Central memory CD8-positive, alpha-beta T cell (primary cell): ENCODE data around the gene NRSN2.
"Not testable (repeated sequence)": the region's sequence is repeated elsewhere in the genome, so short reads cannot be mapped to it uniquely, and the experiment has no call there.

ENCODE experiments used
- ATAC-seq: fragments of 150-1000 bp; cut with Tn5 transposase; replicated peaks from 2 replicates; pipeline ENCODE4 v1.10.0; 2022; ENCODE audit warnings: mild to moderate bottlenecking, moderate FRiP score, moderate number of reproducible peaks; ENCODE audit not compliant: poor library complexity, severe bottlenecking; ENCODE audit errors: extremely low read depth
- DNase-seq, 2 donors: peaks; one replicate each; pipeline ENCODE4 v3.0.0; 2021; ENCODE audit warnings: low spot score in 2 of 2
- H3K27ac Mint-ChIP-seq: one replicate; pipeline ENCODE4 v1.8.0; 2022; ENCODE audit warnings: low read depth, mild to moderate bottlenecking, moderate library complexity, mixed read lengths
- H3K27me3 Mint-ChIP-seq: one replicate; pipeline ENCODE4 v1.8.0; 2022; ENCODE audit warnings: mixed read lengths
- H3K36me3 Mint-ChIP-seq: one replicate; pipeline ENCODE4 v1.8.0; 2022; ENCODE audit warnings: mild to moderate bottlenecking, moderate library complexity, mixed read lengths; ENCODE audit not compliant: insufficient read depth
- H3K4me1 Mint-ChIP-seq: one replicate; pipeline ENCODE4 v1.8.0; 2022; ENCODE audit warnings: mixed read lengths
- H3K4me3 Mint-ChIP-seq: one replicate; pipeline ENCODE4 v1.8.0; 2022; ENCODE audit warnings: mild to moderate bottlenecking, moderate library complexity, mixed read lengths
- H3K9me3 Mint-ChIP-seq: one replicate; pipeline ENCODE4 v1.8.0; 2022; ENCODE audit warnings: mixed read lengths

The NRSN2 gene

DNA sequence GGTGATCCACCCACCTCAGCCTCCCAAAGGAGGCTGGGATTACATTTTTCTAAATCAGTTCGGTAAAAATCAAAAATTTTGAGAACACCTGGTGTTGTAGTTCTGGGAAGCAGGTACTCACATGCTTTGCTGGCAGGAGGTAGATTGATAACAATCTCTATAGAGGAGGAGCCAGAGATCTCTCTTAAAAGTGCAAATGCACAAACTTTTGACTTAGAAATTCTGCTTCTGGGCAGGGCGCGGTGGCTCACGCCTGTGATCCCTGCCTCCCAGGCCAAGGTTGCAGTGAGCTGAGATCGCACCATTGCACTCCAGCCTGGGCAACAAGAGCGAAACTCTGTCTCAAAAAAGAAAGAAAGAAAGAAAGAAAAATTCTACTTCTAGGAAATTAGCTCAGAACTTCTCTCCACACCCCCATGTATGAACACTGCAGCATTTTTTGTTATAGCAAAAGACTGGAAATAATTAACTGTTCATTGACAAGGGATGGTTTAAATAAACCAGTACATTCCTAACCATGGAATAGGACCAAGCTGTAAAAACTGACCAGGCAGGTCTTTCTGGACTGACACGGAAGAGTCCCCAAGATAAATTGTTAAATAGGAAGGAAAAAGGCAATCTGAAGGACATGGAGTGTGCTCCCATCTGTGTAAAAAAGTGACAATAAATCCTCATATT lies 19.3 kb downstream of the NRSN2 start:
- Mint-ChIP-seq H3K36me3 (no peaks in the 10 kb centered on the region), H3K4me1 (no peaks in the 10 kb centered on the region)

DNA sequence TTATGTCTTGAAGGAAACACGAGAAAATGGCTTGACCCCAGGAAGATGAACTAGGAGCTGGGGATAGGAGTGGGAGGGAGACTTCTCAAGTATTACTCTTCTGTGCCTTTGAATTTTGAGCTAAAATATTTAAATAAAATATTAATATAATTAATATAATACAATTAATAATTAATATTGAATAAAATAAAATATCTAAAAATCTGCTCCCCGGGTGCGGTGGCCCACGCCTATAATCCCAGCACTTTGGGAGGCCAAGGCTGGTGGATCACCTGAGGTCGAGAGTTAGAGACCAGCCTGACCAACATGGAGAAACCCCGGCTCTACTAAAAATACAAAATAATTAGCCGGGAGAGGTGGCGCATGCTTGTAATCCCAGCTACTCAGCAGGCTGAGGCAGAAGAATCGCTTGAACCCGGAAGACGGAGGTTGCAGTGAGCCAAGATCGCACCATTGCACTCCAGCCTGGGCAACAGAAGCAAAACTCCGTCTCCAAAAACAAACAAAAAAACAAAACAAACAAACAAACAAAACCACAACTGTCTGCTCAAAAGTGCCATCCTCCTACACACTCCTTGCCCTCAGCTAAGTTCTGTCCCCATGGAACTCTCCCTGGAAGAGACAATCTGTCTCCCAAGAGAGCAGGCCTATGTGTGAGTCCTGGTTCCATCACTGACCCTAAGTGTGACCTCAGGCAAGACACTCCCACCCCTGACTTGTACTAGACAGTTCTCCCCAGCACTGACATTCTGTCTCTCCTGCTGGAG lies 20.0 kb downstream of the NRSN2 start:
- Mint-ChIP-seq H3K9me3 (no peaks in the 10 kb centered on the region), H3K27ac (no peak overlapping the region), H3K4me3 (no peak overlapping the region), H3K36me3 (no peaks in the 10 kb centered on the region), H3K4me1 (no peaks in the 10 kb centered on the region), H3K27me3 (peaks cover 9% of the 10 kb centered on the region)
- DNase-seq (no peak), ATAC-seq (no peak)

More for the DNA sequence above, 19.3 kb downstream of the NRSN2 start:
- Mint-ChIP-seq H3K4me3 (no peak overlapping the region), H3K27ac (no peak overlapping the region), H3K9me3 (no peaks in the 10 kb centered on the region), H3K27me3 (peaks cover 9% of the 10 kb centered on the region)
- DNase-seq (no peak), ATAC-seq (no peak)

DNA sequence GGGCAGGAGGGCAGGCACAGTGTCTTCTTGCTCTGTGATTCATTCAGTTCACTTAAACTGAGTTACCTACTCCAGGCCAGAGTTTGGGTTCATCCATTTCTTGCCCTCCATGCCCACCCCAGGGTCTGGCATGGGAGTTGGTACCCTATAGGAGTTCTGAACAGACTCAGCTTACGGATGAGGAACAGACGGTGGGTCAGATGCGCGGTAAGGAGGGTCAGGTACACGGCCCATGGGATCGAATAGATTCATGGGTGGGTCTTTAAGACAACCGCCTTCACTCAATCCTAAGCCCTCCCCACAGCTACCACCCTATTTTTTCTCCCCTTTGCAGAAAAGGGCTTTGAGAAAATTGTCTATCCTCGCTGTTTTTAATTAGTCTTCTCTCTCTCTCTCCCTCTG lies 20.6 kb downstream of the NRSN2 start:
- no peak for DNase-seq
- no peaks in the 10 kb centered on the region for H3K4me1 Mint-ChIP-seq
- H3K27me3 Mint-ChIP-seq, result peaks cover 9% of the 10 kb centered on the region
- no peaks in the 10 kb centered on the region for H3K36me3 Mint-ChIP-seq
- no peak overlapping the region for H3K27ac Mint-ChIP-seq
- ATAC-seq, result no peak
- H3K4me3 Mint-ChIP-seq, result no peak overlapping the region
- no peaks in the 10 kb centered on the region for H3K9me3 Mint-ChIP-seq

- peaks cover 9% of the 10 kb centered on the region for H3K27me3 Mint-ChIP-seq
- DNase-seq, result no peak
- no peaks in the 10 kb centered on the region for H3K4me1 Mint-ChIP-seq
- H3K9me3 Mint-ChIP-seq, result no peaks in the 10 kb centered on the region
- no peak for ATAC-seq
- H3K4me3 Mint-ChIP-seq, result no peak overlapping the region
- H3K27ac Mint-ChIP-seq, result no peak overlapping the region
- no peaks in the 10 kb centered on the region for H3K36me3 Mint-ChIP-seq
Measured at GRCh38 chr20:368915-369314, 22.0 kb downstream of the NRSN2 start.

GRCh38 chr20:370151-370600 lies 23.3 kb downstream of the NRSN2 start:
- no peaks in the 10 kb centered on the region for H3K9me3 Mint-ChIP-seq
- DNase-seq (no peak), ATAC-seq (no peak)
- H3K27ac Mint-ChIP-seq, result no peak overlapping the region
- H3K36me3 Mint-ChIP-seq, result no peaks in the 10 kb centered on the region
- no peak overlapping the region for H3K4me3 Mint-ChIP-seq
- no peaks in the 10 kb centered on the region for H3K4me1 Mint-ChIP-seq
- H3K27me3 Mint-ChIP-seq, result peaks cover 9% of the 10 kb centered on the region

DNA sequence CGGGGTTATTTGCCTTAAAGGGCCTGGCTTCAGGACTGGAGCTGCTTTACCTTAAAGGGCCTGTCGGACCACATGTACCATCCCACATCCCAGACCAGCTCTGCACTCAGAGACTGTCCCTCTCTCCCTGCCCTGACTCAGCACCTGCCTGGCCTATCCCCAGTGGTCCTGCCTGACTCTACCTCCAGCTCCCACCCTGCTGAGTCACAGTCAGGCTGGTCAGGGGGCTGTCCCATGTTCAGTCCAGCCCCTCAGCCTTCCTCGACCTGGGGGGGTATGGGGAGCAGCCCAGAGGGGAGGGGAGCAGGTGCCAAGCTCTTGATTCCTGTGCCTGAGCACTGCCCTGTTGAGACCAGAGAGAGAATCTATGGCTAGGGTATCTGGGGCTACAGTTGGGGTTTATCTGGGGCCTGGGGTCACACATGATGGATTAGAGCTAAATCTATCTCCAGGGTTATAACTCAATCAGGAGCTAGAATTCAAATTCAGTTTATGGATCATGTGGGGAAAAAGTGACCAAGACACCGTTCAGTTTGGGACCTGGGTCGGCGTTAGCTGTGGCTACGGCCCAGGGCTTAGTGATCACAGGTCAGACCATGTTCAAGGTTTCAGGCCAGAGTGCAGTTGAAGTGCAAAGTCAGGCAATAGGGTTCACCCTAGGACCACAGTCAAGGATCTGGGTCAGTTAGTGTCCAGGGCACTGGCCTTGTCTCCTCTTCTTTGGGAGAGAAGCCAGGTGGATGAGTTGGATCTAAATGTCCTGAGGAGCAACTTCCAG lies 24.3 kb downstream of the NRSN2 start:
- no peaks in the 10 kb centered on the region for H3K36me3 Mint-ChIP-seq
- ATAC-seq (no peak), DNase-seq (no peak)
- no peak overlapping the region for H3K4me3 Mint-ChIP-seq
- no peak overlapping the region for H3K27ac Mint-ChIP-seq
- peaks cover 9% of the 10 kb centered on the region for H3K27me3 Mint-ChIP-seq
- no peaks in the 10 kb centered on the region for H3K9me3 Mint-ChIP-seq
- H3K4me1 Mint-ChIP-seq, result no peaks in the 10 kb centered on the region

DNA sequence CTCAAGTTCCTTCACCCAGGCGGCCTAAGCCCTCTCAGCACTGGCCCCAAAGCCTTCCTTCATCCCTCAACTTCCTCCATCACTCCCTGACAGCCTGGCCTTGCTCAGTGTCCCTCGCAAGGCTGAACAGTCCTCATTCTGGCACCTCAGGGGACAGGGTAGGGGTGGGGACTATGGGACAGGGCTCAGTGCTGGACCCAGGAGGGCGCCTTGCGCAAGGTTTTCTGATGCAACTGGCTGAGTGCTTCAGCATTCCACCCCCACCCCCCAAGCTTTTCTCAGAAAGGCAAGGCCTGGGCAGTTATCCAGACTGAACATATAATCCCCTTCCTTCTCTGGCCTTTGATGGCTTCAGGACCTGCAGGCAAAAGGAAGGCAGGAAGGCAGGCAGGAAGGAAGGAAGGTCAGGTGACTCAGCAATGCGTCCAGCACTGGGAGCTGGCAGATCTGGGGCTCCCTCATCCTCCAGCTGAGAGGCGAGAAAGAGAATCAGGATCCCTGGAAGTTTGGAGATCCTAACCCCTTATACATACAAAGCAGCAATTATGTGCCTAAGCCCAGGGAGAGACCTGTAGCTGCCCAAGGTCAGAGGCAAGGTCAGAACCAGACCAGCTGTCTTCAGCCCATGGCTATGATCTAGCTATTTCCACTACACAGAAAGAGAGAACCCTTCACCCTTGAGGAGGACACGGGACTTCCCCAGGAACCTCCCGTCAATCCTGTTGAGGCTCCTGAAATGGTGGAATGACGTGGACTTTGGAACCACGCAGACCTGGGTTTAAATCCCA lies 25.0 kb downstream of the NRSN2 start:
- no peaks in the 10 kb centered on the region for H3K36me3 Mint-ChIP-seq
- H3K27ac Mint-ChIP-seq, result no peak overlapping the region
- no peaks in the 10 kb centered on the region for H3K4me1 Mint-ChIP-seq
- H3K4me3 Mint-ChIP-seq, result no peak overlapping the region
- no peak for ATAC-seq
- no peak for DNase-seq
- H3K9me3 Mint-ChIP-seq, result no peaks in the 10 kb centered on the region
- peaks cover 9% of the 10 kb centered on the region for H3K27me3 Mint-ChIP-seq

GRCh38 chr20:372543-373082 lies 25.7 kb downstream of the NRSN2 start:
- not testable (repeated sequence) for H3K27ac Mint-ChIP-seq, H3K4me1 Mint-ChIP-seq, DNase-seq, ATAC-seq, H3K9me3 Mint-ChIP-seq, H3K27me3 Mint-ChIP-seq, H3K4me3 Mint-ChIP-seq, H3K36me3 Mint-ChIP-seq

DNA sequence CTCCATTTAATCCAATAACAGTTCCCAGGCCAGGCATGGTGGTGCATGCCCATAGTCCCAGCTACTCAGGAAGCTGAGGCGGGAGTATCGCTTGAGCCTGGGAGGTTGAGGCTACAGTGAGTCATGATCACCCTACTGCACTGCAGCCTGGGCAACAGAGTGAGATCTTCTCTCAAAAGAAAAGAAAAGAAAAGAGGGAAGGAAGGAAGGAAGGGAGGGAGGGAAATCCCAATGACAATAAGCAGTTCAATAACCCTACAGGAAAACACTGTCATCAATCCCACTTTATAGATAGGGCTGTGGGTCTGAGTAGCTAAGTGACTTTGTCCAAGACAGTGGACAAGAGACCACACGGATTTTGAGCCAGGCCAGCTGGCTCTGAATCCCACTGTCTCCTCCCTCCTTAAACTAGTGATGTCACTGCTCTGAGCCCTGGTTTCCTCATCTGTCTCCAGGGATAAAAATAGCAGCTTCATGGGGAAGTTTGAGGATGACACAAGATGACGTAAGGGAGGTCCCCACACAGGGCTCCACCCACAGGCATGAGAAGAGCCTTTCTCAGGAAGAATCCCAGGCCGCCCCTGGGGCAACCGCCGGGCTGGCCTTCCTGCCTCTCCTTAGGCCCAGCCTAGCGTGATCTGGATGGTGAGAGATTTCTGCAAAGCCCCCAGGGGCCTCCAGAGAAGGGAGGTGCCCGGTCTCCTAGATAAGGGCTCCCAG lies 26.4 kb downstream of the NRSN2 start:
- DNase-seq (no peak), ATAC-seq (no peak)
- Mint-ChIP-seq H3K27me3 (peaks cover 7% of the 10 kb centered on the region), H3K9me3 (no peaks in the 10 kb centered on the region), H3K27ac (no peak overlapping the region), H3K4me3 (no peak overlapping the region), H3K36me3 (no peaks in the 10 kb centered on the region), H3K4me1 (no peaks in the 10 kb centered on the region)

DNA sequence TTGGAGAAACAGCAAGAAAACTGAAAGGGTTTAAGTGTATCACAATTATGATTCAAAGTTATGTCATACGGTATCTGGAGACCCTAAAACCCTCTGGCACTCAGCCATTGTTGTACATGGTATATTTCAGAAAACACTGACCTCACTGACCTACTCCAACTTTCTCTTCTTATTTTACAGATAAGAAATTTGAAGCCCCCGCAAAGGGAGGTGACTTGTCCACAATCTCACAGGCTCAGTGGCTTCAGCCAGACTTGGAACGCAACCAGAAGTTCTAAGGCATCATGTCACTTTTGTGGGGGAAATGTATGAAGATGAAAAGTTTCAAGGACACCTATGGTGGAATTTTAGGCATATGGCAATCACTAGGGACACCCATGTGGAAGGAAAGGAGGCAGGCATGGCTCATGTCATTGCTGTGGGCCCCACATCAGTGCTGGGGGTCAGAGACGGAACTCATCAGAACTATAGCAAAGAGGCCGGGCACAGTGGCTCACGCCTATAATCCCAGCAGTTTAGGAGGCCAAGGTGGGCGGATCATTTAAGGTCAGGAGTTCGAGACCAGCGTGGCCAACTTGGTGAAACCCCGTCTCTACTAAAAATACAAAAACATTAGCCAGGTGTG lies 28.5 kb downstream of the NRSN2 start:
- Mint-ChIP-seq H3K36me3 (peaks cover 2% of the 10 kb centered on the region), H3K27me3 (no peaks in the 10 kb centered on the region), H3K4me3 (no peak overlapping the region), H3K27ac (no peak overlapping the region), H3K4me1 (no peaks in the 10 kb centered on the region), H3K9me3 (no peaks in the 10 kb centered on the region)
- no peak for ATAC-seq
- DNase-seq, result no peak

- no peaks in the 10 kb centered on the region for H3K9me3 Mint-ChIP-seq
- H3K4me3 Mint-ChIP-seq, result no peak overlapping the region
- no peak overlapping the region for H3K27ac Mint-ChIP-seq
- ATAC-seq (no peak), DNase-seq (no peak)
- H3K27me3 Mint-ChIP-seq, result no peaks in the 10 kb centered on the region
- peaks cover 5% of the 10 kb centered on the region for H3K36me3 Mint-ChIP-seq
- no peaks in the 10 kb centered on the region for H3K4me1 Mint-ChIP-seq
Measured at GRCh38 chr20:376089-376488, 29.2 kb downstream of the NRSN2 start.
